ENCODE measurements around the gene MYO7B.

The MYO7B gene

GRCh38 chr2:127573298-127573697 is 37.8 kb downstream of the MYO7B start:
- no peak for DNase-seq (ENCODE audit: low read depth)
- no peak for TF ChIP-seq CTCF (conservative IDR thresholded peaks at IDR 0.05; ENCODE audit: low read depth, low read length)
- H3K4me3 ChIP-seq (ENCODE audit: low read depth, low read length): no peak overlapping the region

- no peak for TF ChIP-seq CTCF (conservative IDR thresholded peaks at IDR 0.05; ENCODE audit: low read depth, low read length)
- no peak overlapping the region for H3K4me3 ChIP-seq (ENCODE audit: low read depth, low read length)
- DNase-seq (ENCODE audit: low read depth): no peak
Measured at GRCh38 chr2:127573771-127574170, 38.3 kb downstream of the MYO7B start.

- no peak overlapping the region for H3K4me3 ChIP-seq (ENCODE audit: low read depth, low read length)
- no peak for DNase-seq (ENCODE audit: low read depth)
- no peak for TF ChIP-seq CTCF (conservative IDR thresholded peaks at IDR 0.05; ENCODE audit: low read depth, low read length)
Measured at GRCh38 chr2:127574656-127575055, 39.2 kb downstream of the MYO7B start.

GRCh38 chr2:127575185-127575765 is 39.8 kb downstream of the MYO7B start:
- DNase-seq (ENCODE audit: low read depth): no peak
- no peak overlapping the region for H3K4me3 ChIP-seq (ENCODE audit: low read depth, low read length)
- no peak for TF ChIP-seq CTCF (conservative IDR thresholded peaks at IDR 0.05; ENCODE audit: low read depth, low read length)

GRCh38 chr2:127575941-127576432 is 40.5 kb downstream of the MYO7B start:
- DNase-seq (ENCODE audit: low read depth): peak; percentile 6
- no peak overlapping the region for H3K4me3 ChIP-seq (ENCODE audit: low read depth, low read length)

GRCh38 chr2:127576433-127577207 is 41.1 kb downstream of the MYO7B start:
- DNase-seq (ENCODE audit: low read depth): peak; percentile 55
- no peak for TF ChIP-seq CTCF (conservative IDR thresholded peaks at IDR 0.05; ENCODE audit: low read depth, low read length)
- no peak overlapping the region for H3K4me3 ChIP-seq (ENCODE audit: low read depth, low read length)

More at GRCh38 chr2:127575941-127576432, 40.5 kb downstream of the MYO7B start:
- TF ChIP-seq CTCF (conservative IDR thresholded peaks at IDR 0.05; ENCODE audit: low read depth, low read length): no peak

GRCh38 chr2:127577208-127577475 is 41.7 kb downstream of the MYO7B start:
- no peak for TF ChIP-seq CTCF (conservative IDR thresholded peaks at IDR 0.05; ENCODE audit: low read depth, low read length)
- H3K4me3 ChIP-seq (ENCODE audit: low read depth, low read length): no peak overlapping the region
- DNase-seq (ENCODE audit: low read depth): no peak

Data from choroid plexus epithelial cell (primary cell).